Right lobe of liver (tissue), 4 donors: Measurements from ENCODE around the gene WIZ.

Experiments used
- CTCF ChIP-seq, 4 donors: fragments of 200-600 bp in 3 of 4; fragments of 450-650 bp in 1 of 4; IDR thresholded peaks; one replicate each; pipeline versions ENCODE4 v1.5.1 to v1.8.0; 2016 to 2022; ENCODE audit warnings: antibody characterized with exemption in 4 of 4, mild to moderate bottlenecking in 2 of 4
- POLR2A ChIP-seq: fragments of 450-650 bp; IDR thresholded peaks from one replicate; pipeline ENCODE4 v1.6.1; 2017; ENCODE audit warnings: antibody characterized with exemption, mild to moderate bottlenecking
- donor health status: DM: no; HTN: no; CAD: no.
- donor health status: DM: no; HTN: no; CAD: no.
- donor health status: DM: no; HTN: yes; CAD: no.

- TF ChIP-seq POLR2A (no peak), CTCF (IDR thresholded peaks at IDR 0.05) (no peak)
Measured at GRCh38 chr19:15397782-15398181, 52.0 kb downstream of the WIZ start.
